HG02642 (cell line): Measurements from ENCODE around the gene ZNF462.

Experiments
- ATAC-seq: cut with Tn5 transposase; IDR thresholded peaks from one replicate; pipeline ENCODE4 v1.9.1; 2021; ENCODE audit warnings: mild to moderate bottlenecking; ENCODE audit not compliant: unreplicated experiment, poor library complexity

ZNF462 gene

DNA sequence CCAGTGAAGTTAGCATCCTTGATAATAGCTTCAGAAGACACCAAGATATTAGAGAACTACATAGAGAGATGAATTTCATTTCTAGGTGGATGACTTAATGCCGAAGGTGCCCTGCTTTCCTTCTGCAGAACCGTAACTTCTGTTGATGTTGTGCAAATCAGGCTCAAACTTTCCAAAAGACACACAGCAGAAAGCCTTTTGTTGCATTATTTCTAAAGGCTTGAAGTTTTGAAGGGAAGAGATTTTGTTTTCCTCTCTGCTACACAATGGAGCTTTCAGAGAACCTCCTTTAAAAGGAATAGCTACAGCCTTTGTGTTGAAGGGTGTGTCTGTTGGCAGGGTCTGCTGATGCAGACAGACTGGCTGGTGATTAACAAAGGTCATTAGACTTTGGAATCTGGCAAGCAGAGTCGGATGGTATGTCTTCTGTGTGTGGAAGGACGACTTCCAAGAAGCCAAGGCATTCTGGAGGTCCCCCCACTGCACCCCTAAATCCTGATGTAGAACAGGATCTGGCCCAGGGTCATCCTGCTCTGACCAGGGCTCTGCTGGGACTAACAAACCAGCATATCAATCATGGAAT, 57.8 kb downstream of the ZNF462 start:
- ATAC-seq = no peak

DNA sequence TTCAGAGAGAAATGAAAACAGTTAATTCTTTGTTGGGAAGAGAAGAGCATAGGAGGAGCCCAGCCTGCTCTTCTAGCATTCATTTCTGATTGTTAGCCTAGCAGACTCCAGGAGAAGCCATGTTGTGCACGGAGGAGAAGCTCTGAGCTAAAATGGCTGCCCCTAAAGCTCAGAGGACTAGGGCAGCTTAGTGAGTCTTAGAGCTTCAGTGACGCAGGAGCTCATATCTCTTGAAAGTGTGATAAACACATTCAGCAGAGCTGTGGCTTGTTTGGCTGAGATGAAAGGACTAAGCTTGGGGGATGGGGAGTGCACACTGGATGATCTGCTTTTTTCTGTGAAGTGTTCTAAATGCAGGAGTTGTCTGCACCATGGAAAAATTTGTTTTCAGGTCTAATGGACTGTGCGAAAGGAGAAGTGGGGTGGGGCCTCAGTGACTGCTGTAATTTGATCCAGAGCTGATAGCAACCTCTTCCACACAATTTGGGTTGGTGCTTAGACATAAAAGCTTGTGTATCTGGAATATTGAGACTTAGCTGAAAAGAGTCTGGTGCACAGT, 58.5 kb downstream of the ZNF462 start:
- no peak for ATAC-seq

GRCh38 chr9:106922026-106922425, 59.1 kb downstream of the ZNF462 start:
- ATAC-seq = no peak

- ATAC-seq = no peak
Observed at GRCh38 chr9:106925392-106925791, 62.4 kb downstream of the ZNF462 start.

DNA sequence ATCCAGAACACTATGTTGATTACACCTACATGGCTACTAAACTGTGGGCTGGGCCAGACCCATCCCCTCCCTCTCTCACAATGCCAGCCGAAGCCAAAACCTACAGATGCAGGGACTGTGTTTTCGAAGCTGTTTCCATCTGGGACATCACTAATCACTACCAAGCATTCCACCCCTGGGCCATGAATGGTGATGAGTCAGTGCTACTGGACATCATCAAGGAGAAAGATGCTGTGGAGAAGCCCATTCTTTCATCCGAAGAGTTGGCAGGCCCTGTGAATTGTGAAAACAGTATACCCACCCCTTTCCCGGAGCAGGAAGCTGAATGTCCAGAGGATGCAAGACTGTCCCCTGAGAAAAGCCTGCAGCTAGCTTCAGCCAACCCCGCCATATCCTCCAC, 65.0 kb downstream of the ZNF462 start:
- no peak for ATAC-seq

GRCh38 chr9:106928350-106928749, 65.4 kb downstream of the ZNF462 start:
- ATAC-seq = no peak

- ATAC-seq = no peak
Observed at GRCh38 chr9:106929471-106930177, 66.7 kb downstream of the ZNF462 start.

DNA sequence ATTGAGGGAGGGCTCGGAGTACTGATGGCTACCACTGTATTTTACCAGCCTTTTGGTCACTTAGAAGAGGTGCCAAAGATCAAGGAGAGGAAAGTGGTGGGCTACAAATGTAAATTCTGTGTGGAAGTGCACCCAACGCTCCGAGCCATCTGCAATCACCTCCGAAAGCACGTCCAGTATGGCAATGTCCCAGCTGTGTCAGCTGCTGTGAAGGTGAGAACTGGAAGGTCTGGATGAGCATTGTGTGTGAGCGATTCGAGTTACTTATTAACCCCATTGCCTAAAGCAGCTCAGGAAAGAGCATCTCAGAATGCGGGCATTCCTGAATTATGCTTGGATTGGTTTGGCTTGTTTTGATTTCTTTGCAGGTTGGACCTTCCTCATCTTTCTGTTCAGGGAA, 67.5 kb downstream of the ZNF462 start:
- ATAC-seq = no peak

GRCh38 chr9:106931466-106931865, 68.5 kb downstream of the ZNF462 start:
- no peak for ATAC-seq

GRCh38 chr9:106932178-106932577, 69.2 kb downstream of the ZNF462 start:
- no peak for ATAC-seq

- ATAC-seq = no peak
Observed at GRCh38 chr9:106932675-106933074, 69.7 kb downstream of the ZNF462 start.

GRCh38 chr9:106933470-106933869, 70.5 kb downstream of the ZNF462 start:
- no peak for ATAC-seq

- no peak for ATAC-seq
Observed at GRCh38 chr9:106934442-106935238, 71.7 kb downstream of the ZNF462 start.

DNA sequence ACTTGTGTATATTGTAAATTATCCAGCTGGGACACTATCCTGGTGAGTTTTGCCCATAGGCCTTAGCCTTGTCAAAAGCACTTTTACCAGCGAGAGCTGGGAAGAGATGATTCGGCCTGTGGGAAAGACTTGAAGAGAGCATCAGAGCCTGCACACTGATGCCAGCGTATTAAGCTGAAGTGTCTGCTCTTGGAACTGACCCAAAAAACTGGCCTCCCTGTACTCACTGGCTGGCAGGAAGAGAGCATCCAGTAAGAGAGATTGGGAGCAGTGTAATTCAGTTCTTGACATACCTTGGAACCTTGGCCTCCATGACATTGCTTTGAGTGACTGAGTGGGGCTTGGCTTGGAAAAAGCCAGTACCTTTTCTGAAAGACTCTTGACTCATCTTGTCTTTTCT, 73.7 kb downstream of the ZNF462 start:
- no peak for ATAC-seq

GRCh38 chr9:106941916-106942315, 79.0 kb downstream of the ZNF462 start:
- no peak for ATAC-seq

DNA sequence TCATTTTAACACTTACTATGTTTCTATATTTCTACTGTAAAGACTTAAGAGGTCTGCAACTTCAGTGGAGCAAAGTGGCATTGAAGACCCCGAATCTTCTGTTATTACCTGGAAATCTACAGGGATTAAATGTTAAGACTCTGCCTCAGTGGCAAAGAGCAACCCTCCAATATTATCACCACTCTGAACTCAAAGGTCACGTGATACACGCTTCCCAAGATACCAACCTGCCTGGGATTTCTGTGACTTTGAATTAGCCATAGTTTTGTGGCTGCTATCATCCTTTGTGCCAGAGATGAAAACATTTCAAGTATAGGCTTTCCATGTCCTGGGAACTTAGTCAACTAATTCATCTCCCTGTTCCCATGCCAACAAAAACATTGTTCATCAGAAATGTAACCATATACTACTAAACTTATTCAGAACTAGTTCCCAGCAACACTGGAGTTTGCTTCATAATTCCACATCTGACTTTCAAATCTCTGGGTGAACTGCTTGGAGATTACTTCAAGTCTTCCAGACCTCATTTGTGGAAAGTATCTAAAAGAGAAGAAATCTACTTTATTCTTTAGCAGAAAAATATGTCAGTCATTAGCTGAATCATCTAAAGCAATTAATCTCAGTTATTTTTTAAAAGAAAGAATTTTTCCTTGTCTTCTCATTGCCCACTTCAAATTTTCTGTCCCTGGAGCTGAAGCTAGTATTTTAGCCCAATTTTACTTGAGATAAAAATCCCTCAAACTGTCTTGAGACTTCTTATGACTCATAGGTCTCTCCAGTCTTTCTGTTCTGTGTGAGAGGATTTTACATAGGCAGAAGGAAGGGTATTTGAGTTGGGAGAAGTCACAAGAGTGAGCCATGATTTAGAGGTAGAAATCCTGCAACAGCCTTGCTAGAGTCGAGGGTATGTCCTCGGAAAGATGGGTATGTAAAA, 83.0 kb downstream of the ZNF462 start:
- no peak for ATAC-seq

- ATAC-seq = no peak
Observed at GRCh38 chr9:106947106-106947900, 84.3 kb downstream of the ZNF462 start.

GRCh38 chr9:106953174-106953573, 90.2 kb downstream of the ZNF462 start:
- ATAC-seq = no peak

GRCh38 chr9:106954558-106954957, 91.6 kb downstream of the ZNF462 start:
- ATAC-seq = no peak
